A204.1 (cell line): ENCODE results near the gene CCDC185.
"Not testable (repeated sequence)": the region's sequence is repeated elsewhere in the genome, so short reads cannot be mapped to it uniquely, and the experiment has no call there.

Experiments
- FAIRE-seq: peaks from 2 replicates; lab custom pipeline; 2012; peaks lifted over from hg19 to GRCh38; lab: Jason Lieb, UNC

Gene CCDC185

DNA sequence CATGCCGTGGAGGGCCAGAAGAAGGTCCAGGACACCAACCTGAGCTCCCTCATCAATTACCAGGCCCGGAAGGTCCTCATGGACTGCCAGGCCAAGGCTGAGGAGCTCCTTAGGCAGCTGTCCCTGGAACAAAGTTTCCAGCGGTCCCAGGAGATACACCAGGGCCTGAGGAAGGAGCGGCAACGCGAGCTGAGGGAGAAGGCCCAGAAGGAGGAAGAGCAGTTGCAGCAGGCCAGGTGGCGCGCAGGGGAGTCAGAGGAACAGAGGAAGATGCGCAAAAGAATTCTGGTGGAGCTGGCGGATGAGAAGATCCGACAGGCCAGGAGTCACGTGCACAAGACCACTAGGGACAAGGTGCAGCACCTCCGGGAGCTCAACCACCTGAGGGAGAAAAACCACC, 1.5 kb downstream of the CCDC185 start:
- no peak for FAIRE-seq

DNA sequence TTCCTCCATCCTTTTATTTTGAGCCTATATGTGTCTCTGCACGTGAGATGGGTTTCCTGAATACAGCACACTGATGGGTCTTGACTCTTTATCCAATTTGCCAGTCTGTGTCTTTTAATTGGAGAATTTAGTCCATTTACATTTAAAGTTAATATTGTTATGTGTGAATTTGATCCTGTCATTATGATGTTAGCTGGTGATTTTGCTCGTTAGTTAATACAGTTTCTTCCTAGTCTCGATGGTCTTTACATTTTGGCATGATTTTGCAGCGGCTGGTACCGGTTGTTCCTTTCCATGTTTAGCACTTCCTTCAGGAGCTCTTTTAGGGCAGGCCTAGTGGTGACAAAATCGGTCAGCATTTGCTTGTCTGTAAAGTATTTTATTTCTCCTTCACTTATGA, 6.2 kb downstream of the CCDC185 start:
- not testable (repeated sequence) for FAIRE-seq

DNA sequence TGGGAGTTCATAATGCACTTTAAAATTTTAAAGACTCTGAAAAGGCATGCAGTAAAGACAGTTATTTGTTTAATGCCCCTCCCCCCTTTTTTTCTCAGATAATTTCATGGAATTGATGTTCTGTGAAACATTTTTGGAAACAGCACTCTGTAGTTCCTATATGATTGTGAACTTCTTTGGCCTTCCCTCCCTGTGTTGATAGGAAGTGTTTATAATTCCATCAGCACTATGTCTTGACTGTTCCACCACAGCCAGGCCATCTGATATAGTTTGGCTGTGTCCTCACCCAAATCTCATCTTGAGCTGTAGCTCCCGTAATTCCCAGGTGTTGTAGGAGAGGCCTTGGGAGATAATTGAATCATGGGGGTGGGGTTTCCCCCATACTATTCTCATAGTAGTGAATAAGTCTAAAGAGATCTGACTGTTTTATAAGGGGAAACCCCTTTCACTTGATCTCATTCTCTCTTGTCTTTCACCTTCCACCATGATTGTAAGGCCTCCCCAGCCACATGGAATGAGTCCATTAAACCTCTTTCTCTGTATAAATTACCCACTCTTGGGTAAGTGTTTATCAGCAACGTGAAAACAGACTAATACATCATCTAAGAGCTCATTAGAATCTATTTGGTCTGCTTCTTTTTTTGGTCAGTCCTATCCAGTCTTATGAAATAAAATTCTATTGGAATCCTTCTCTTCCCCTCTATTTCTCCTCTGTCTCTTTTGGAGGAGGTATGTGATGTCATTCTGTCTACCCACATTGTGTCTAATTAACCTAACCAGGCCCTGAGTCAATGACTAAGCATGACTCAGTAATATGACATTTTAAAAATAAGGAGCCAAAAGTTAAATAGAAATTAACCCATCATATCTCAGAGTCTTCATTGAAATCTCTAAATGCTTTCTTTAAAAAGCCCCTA, 8.9 kb downstream of the CCDC185 start:
- no peak for FAIRE-seq

DNA sequence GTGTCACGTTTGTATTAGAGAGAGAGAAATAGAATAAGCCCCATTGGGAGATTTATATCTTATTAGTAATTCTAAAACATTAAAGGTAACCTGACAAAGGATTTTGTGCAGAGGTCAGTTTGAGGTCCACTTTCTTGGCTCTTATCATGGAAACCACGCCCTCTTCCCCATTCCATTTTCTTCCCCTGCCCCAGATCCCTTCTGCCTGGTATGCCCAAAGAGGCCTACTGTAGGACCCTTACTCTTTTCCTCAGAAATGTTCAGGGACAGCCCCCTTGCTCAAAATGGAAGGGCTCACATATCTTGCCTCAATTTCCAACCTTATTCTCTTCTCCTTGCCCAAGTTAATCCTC, 9.6 kb downstream of the CCDC185 start:
- no peak for FAIRE-seq

DNA sequence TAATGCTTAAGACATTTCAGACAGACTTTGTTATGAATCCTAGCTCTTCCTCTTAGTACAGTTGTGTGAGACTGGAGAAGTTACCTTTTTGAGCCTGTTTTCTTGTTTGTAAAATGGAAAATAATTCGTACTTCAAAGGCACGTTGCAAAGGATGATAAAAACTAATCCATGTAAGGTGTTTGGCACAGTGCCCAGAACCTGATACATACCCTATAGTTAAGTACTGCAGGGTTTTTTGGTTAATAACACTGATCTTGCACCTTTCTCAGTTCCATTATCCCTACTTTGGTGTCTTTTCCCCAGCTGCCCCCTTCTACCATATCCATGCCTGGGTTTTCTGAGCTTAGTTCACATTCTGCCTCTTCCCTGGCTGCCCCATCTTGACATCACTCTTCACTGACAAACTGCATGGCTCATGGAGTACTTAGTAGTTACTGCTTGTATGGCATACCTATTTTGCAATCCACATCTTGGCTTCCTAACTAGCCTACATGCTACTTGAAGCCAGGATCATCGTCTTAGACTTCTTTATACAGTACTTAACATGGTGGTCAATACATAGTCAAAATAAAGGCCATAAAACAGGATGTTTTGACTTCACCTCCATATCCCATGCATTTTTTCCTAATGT, 10.1 kb downstream of the CCDC185 start:
- no peak for FAIRE-seq

DNA sequence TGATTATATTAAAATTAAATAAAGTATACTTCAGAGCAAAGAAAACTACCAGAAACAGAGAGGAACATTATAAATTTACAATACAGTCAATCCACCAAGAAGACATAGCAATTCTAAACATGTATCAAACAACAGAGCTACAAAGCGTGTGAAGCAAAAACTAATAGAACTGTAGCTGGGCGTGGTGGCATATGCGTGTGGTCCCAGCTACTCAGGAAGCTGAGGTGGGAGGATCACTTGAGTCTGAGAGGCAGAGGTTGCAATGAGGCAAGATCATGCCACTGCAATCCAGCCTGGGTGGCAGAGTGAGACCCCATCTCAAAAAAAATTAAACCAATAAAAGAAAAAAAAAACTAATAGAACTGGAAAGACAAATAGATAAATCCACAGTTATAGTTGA, 12.3 kb downstream of the CCDC185 start:
- FAIRE-seq = no peak

DNA sequence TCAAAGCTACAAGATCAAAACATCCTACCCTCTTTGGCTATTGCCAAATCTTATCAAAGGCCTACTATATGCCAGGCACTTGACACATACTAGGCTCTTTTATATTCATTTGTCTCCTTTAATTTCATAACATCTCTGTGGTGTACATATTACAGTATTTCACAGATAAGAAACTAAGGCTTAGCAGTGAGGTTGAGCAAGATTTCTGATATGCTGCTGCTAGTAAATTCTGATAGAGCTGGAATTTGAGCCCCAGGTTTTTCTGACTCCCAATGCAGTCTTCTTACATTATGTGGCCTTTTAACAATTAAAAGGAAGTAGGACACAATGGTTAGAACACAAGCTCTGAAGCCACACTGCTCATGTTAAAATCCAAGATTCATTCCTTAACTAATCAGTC, 16.8 kb downstream of the CCDC185 start:
- no peak for FAIRE-seq

DNA sequence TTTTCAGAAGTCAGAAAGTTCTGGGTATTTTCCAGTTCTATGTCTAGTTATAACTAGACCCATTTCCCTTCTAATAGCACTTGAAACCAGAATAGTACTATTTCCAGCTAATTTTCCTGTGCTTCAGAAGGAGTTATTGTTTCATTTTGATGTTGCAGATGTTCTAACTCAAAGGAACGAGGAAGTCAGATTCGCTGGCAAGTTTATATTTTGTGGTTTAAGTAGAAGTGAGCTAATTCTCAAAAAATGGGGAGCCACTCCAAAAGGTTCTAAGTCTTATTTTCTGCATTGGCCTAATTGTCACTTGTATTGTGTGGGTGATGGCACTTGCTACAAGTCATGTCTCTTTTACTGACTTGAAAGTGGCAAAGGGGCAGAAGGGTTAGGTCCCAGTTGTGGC, 18.1 kb downstream of the CCDC185 start:
- FAIRE-seq = no peak

DNA sequence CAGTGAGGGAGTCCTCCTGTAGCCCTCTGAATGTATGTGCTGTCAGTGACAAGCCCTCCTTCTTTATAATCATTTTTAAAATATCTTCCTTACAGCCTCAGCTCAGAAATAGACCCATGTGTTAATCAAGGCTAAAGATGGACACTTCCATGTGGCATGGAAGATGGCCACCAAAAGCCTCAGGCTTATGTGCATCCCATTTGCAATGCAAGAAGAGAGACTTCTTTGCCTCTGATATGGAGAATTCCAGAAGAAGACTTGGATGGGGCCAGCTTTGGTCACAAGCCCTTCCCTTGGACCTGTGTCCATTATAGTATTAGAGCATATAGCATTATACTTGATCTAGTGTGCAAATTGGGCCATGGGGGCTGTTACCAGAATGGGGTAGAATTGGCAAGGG, 18.5 kb downstream of the CCDC185 start:
- no peak for FAIRE-seq

DNA sequence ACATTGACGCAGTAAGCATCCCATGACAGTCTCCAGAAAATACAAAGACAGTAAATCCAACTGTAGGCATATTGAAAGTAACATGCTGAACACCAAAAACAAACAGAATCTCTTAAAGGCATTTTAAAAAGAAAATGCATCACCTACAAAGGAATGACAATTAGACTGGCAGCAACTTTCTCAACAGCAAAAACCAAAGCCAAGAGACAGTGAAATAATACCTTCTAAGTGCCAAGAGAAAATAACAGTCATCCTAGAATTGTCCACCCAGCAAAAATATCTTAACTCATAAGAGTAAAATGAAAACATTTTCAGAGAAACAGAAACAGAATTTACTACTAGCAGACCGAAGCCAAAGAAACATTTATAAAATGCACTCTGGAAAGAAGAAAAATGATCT, 20.0 kb downstream of the CCDC185 start:
- no peak for FAIRE-seq

DNA sequence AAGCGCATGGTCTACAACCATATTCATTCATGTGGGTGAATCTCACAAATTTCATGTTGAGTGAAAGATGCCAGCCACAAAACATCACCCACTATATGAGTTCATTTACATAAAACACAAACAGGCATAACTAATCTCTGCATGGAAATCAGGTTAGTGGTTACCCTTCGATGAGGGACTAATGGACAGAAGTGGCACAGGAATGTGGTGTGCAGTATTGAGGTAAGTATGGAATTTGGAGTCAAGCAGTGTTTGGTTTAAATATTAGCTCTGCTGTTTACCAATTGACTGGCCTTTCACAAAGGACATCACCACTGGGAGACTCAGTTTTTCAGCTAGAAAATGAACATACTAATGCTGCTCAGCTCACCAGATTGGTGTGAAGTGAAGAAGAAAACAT, 24.2 kb downstream of the CCDC185 start:
- FAIRE-seq = no peak

DNA sequence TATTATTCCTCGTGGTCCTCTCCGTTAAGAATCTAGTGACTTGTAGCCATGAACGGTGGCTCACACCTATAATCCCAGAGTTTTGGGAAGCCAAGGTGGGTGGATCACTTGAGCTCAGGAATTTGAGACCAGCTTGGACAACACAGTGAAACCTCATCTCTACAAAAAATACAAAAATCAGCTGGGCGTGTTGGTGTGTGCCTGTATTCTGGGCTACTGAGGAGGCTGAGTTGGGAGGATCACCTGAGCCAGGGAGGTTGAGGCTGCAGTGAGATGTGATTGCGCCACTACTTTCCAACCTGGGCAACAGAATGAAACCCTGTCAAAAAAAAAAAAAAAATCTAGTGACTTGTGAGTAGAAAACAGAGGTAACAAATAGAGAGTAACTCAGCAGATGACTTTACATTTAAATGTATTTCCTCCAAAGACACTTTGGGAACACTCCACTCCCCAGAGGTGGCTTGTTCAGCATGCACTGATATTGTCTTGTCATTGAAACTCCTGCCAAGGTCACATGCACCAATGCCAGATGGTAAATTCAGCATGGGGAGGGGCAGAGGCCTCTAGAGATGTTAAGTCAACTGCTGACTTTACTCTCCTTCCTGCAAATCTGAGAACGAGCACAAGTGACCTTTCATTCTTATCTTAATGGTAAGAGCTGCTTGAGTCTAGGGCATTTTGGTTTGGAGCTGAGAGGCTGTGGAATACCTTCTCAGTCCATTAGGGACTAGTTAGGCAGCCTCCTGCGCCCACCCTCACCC, 24.9 kb downstream of the CCDC185 start:
- FAIRE-seq = no peak

DNA sequence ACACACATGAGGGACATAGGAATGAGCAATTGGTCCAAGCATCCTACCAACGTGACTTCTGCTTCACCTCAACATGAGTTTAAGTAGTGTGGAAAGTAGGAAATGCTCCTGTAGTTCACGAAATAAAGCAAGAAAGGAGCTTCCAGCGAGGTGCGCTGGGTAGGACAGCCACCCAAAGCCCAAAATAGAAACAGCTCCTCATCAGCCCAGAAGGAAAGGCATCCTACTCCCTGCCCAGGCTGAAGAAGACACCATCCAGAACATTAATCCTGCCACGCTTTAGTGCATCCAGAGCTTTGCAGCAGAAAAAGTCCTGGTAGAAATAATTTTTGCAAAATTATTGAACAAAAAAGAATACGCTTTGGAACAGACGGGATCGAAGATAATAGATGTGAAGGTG, 25.9 kb downstream of the CCDC185 start:
- FAIRE-seq = no peak

DNA sequence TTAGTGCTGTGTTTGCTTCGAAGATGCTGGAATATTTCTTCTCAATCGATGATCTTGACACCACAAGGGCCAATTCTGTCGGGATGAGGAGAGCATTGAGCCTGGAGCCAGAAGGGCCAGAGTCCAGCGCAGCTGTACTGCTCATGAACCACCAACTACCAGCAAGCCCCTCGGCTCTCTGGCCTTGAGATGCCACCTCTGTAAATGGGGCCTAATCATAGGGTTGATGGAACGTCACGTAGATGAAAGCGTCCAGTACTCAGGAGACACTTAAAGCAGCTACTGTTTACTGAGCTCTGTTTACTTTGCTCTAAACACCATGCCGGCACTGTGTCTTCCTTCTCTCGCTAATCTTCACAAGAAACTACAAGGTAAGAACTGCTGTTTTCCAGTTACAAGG, 26.3 kb downstream of the CCDC185 start:
- no peak for FAIRE-seq

DNA sequence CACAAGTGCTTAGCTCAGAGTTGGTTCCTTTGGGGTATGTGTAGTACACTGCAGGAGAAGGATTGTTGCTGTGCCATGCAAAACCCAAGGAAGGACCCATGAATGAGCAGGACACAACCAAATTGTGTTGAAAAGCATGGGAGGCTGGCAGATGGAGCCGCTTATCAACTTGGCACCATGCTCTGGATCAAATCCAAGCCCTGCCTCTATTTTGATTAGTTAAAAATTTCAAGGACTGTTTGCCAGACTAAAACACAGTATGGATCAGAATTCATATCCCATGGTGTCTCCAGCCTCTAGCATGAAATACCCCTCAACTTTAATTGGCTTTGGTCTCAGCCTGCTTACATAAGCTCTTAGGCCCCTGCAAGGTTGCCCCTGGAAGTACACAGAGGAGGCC, 27.8 kb downstream of the CCDC185 start:
- FAIRE-seq = no peak

DNA sequence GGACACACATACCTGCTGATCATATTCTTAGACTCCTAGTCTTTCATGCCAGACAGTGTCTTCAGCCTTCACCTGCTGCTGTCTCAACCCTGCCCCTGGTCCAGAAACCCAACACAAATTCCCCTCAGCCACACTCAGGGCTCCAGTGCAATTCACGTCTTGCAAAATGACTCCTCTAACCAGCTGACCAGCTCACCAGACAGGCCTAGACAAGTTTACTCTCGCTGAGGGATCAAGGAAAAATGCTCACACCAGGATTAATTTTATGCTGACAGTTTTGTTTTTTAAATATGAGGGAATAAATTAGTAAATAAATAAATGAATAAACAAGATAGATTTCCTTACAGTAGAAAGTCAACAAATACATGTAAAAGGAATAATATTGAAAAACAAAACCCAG, 28.5 kb downstream of the CCDC185 start:
- no peak for FAIRE-seq

DNA sequence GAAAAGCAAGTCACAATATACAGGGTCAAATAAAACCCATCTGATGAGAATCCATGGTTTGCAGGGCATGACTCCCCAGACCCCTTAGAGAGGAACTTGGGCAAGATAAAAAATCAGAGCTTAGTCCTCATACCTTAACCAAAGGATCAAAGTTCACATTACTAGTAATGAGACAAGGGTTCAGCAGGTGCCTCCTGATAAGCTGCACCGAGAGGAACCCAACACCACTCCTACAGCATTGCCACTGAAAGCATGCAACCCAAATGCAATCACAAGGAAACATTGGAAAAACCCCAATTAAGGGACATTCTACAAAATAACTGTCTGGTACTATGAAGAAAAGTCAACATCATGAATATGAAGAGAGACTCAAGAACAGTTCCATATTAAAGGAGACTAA, 29.7 kb downstream of the CCDC185 start:
- FAIRE-seq = no peak

DNA sequence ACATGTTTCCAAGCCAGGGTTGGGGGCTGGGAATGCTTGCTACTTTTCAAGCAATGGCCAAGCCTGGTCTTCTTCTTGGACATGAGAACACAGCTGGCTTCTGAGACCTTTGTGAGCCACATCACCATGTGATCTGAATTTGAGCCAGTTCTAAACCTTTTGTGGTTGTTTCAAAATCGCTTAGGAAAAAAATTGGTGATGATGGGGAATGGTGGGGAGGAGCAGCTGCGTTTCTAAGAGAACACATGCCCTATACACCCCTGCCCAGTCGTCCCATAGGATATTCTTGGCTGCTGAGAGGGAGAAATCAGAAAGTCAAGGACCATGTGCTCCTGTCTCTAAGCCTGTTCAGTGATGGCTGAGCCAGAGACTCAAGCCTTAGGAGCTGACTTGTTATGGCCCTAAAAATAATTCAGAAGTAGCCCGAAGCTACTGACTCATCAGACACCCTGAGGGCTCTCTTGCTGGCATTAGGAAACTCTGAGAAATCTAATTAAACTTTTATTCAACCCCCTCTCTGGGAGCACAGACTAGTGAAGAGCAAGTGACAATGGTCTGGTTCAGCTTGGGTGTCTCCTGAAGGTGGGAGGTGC, 30.5 kb downstream of the CCDC185 start:
- no peak for FAIRE-seq

DNA sequence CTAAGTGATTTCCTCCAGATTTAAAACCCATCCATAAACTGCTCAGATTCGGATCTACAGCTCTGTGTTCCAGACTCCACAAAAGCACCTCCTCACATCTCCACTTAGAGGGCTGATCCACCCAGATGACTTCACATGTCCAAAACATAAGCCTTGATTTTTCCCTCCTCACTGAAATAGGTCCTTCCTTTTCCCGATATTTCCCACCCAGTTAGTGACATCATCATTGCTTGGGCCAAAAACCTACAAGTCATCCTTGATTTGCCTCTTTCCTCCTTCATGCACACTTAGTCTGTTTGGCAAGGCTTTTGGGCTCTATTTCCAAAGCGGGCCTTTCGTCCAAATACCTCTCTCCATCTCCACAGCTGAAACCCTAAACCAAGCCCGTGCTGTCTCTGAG, 32.3 kb downstream of the CCDC185 start:
- FAIRE-seq = no peak

DNA sequence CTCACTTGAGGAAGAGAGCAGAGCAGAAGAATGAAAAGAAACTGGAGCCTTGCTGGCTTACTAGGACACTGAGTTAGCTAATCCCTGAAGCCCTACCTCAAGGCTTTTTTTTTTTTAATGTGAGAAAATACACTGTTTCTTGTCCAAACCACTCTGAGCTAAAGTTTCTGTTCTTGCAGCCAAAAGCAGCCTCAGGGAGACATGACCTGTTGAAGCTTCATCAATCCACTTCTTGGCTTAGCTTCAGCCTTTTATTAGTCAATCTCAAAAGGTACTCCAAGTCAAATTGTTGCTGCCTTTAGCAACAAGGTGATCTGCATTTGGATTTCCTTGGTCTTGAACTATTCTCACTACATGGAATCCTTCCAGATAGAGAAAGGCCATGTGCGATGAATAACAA, 33.7 kb downstream of the CCDC185 start:
- FAIRE-seq = no peak

DNA sequence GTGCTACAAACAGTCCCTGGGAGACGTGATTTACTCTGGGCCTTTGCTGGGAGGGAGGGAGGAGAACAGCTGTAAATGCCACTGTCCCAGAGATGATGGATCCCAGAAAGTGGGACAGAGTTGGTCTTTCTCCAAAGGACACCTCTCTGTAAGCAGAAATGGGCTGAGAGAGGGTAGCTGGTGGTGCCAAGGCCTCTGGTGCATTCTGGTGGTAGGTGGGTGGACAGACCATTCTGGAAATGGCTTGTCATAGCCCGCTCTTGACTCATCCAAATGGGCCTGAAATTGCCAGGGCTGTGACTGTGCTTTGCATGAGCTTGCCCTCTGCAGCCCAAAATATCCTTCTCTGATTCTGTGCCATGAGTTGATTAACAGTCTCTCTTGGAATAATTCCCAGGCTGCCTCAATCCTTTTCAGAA, 36.1 kb downstream of the CCDC185 start:
- no peak for FAIRE-seq

DNA sequence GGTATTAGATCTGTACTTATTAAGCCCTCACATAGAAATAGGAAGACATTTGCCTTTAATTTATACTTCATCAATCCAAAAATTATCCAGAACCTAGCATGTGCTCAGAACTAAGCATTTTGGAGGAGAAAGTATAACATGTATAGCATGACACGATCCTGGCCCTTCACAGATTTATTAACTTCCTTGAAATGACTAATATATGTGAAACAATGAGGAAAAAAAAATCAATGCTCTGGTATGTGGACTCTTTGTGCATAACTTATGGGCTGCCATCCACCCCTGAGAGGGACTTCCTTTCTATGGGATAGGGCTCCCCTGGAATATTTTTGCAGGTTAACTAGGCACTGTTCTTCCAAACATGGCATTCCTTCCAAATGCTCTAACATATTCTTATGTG, 36.6 kb downstream of the CCDC185 start:
- no peak for FAIRE-seq

DNA sequence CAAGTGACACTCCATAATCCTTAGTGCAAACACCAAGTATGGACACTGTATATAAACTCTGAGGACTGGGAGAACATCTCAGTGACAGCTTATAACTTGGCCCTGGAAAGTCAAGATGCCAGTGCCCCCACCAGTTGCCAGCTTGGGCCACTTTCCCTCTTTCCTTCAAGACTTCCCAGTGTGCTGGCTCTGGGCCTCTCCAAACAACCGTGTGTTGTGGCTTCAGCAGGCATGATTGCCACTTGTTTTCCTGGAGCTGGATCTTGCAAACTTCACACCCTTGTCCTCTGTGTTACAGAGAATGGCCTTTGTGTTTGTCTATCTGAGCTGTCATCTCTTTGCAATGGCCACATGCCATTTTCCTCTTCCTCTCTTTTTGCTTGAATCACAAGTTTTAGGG, 37.0 kb downstream of the CCDC185 start:
- FAIRE-seq = no peak
